HCT116 (cell line): Measurements from ENCODE around the gene SCYL2.

ENCODE experiments used
- ATF3 ChIP-seq: IDR thresholded peaks from 2 replicates; pipeline ENCODE4 v1.6.1; 2012
- CTCF ChIP-seq, 3 experiments: fragments of 200-600 bp in 1 of 3; sonication (generic) in 1 of 3; IDR thresholded peaks in 2 of 3; conservative IDR thresholded peaks in 1 of 3; 2 replicates each; pipeline ENCODE4 v1.5.1; 2012 to 2017; ENCODE audit warnings: low read depth in 2 of 3, low read length in 2 of 3, antibody characterized with exemption in 1 of 3, borderline replicate concordance in 1 of 3, control low read depth in 1 of 3, mild to moderate bottlenecking in 1 of 3, mixed read lengths in 1 of 3, mixed run types in 1 of 3, moderate library complexity in 1 of 3; ENCODE audit not compliant: insufficient read depth in 1 of 3
- POLR2A ChIP-seq: IDR thresholded peaks from 2 replicates; pipeline ENCODE4 v1.7.0; 2011; ENCODE audit warnings: borderline replicate concordance; ENCODE audit not compliant: insufficient read depth, insufficient read length; ENCODE audit errors: extremely low read depth
- POLR2AphosphoS5 ChIP-seq: IDR thresholded peaks from 2 replicates; pipeline ENCODE4 v1.6.1; 2011; ENCODE audit warnings: mild to moderate bottlenecking, low read depth, low read length, moderate library complexity
- REST ChIP-seq: IDR thresholded peaks from 2 replicates; pipeline ENCODE4 v1.6.1; 2012; ENCODE audit warnings: low read depth
- TCF7L2 ChIP-seq: IDR thresholded peaks from 2 replicates; pipeline ENCODE4 v1.7.0; 2011; ENCODE audit warnings: borderline replicate concordance, inconsistent platforms; ENCODE audit not compliant: insufficient read depth, insufficient read length; ENCODE audit errors: extremely low read depth

GRCh38 chr12:100317371-100317770 is 50.4 kb downstream of the SCYL2 start:
- TF ChIP-seq CTCF (IDR thresholded peaks at IDR 0.05 in 2 of 3, conservative IDR thresholded peaks at IDR 0.05 in 1 of 3; ENCODE audit: borderline replicate concordance in 1 of 3, insufficient read depth in 1 of 3, low read depth in 2 of 3, low read length in 2 of 3) (no peak), REST (no peak), POLR2A (no peak), ATF3 (no peak), POLR2AphosphoS5 (no peak), TCF7L2 (no peak)
